ENCODE measurements around the gene SMYD2.

The SMYD2 gene, protein sequence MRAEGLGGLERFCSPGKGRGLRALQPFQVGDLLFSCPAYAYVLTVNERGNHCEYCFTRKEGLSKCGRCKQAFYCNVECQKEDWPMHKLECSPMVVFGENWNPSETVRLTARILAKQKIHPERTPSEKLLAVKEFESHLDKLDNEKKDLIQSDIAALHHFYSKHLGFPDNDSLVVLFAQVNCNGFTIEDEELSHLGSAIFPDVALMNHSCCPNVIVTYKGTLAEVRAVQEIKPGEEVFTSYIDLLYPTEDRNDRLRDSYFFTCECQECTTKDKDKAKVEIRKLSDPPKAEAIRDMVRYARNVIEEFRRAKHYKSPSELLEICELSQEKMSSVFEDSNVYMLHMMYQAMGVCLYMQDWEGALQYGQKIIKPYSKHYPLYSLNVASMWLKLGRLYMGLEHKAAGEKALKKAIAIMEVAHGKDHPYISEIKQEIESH

DNA sequence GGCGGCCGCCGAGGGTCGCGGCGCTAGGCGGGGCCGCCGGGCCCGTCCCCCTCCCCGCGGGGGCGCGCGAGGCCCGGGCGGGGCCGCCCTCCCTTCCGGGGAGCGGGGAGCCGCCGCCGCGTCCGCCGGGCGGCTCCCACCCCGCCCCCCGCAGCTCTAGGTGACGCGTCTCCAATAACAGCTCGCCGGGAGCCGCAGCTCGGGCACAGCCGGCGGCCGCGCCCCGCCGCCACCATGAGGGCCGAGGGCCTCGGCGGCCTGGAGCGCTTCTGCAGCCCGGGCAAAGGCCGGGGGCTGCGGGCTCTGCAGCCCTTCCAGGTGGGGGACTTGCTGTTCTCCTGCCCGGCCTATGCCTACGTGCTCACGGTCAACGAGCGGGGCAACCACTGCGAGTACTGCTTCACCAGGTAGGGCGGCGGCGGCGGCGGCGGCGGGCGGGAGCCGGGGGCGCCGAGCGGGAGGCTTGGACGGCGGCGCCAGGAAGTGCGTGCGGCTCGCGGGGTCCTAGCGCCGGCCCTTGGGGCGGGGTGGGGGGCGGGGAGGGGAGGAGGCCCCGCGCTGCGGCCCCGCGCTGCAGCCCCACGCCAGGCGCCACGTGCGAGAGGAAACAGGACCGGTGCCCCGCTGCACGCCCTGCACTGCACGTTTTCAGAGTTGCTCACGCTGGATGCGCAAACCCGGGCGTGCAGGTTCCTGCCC is at the start of gene SMYD2:
Gene SMYD2, plus strand, starts transcription at position 139 of the 699 bp plus-strand sequence. Its CDS starts 96 bp downstream, at position 235.
- Mint-ChIP-seq H3K27me3 (no peaks in the 10 kb centered on the region), H3K27ac (peak within 1 kb of the TSS; percentile 78), H3K4me3 (peak within 1 kb of the TSS; percentile 90), H3K36me3 (peaks cover 2% of the 10 kb centered on the region), H3K4me1 (peaks cover 28% of the 10 kb centered on the region), H3K9me3 (no peaks in the 10 kb centered on the region)
- ATAC-seq (ENCODE audit: low read depth): peak; percentile 77
- peak; percentile 45 to 62 for DNase-seq (ENCODE audit: low spot score in 2 of 2)

DNA sequence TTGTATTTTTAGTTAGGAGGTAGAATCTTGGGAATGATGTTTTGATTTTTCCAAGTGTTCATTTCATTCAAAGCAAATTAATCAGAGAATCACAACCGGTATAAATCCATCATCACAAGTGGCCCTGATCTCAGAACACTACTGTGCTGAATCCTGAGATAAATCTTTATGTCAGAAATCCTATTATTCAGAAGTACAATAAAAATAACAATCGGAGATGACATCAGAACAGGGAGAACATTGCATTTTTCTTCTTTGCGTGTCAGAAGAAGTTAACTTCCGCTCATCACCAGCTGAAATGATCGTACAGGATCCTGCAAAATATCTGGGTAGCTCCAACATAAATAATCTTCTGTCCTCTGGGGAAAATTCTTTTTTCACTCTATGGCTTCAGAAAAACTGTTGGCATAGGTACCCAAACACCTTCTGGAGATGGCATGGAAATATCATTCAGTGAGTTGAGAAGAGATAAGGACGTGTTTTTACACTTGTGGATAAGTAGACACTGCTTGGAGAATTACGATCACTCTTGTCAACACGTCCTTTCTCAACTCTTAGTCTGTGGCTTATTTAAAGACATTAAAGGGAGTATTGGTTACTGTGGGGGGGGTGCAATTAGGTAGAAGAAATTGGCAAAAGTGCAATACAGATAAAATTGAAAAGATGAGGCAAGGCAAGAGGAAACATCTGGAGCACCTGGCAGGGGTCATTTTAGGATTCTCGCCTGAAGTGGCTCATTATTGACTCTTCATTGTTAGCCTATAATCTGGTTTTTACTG is 46.9 kb upstream of the SMYD2 start:
- no peaks in the 10 kb centered on the region for H3K4me1 Mint-ChIP-seq
- ATAC-seq (ENCODE audit: low read depth) (no peak), DNase-seq (ENCODE audit: low spot score in 2 of 2) (no peak)
- no peak overlapping the region for H3K27ac Mint-ChIP-seq
- no peak overlapping the region for H3K4me3 Mint-ChIP-seq
- H3K27me3 Mint-ChIP-seq: peaks cover 6% of the 10 kb centered on the region
- no peaks in the 10 kb centered on the region for H3K9me3 Mint-ChIP-seq
- no peaks in the 10 kb centered on the region for H3K36me3 Mint-ChIP-seq

DNA sequence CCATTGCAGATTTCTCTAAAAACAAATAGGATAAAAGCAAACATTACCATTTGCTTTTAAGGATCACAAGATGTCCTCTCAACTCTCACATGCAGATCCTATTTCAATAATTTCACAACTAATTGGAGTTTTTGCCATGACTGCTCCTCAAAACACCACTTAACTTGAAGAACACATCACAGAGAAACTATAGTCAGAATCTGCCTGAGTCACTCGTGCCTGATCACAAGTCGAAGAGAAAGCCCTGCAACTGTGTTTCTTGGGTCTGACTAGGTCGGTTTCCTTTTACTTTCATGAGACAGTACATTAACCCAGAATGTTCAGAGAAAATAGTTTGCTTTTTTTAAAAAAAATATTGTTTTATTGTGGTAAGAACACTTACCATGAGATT is 46.3 kb upstream of the SMYD2 start:
- H3K27ac Mint-ChIP-seq: no peak overlapping the region
- H3K9me3 Mint-ChIP-seq: no peaks in the 10 kb centered on the region
- no peaks in the 10 kb centered on the region for H3K4me1 Mint-ChIP-seq
- H3K27me3 Mint-ChIP-seq: peaks cover 6% of the 10 kb centered on the region
- no peaks in the 10 kb centered on the region for H3K36me3 Mint-ChIP-seq
- no peak overlapping the region for H3K4me3 Mint-ChIP-seq
- DNase-seq (ENCODE audit: low spot score in 2 of 2) (no peak), ATAC-seq (ENCODE audit: low read depth) (no peak)

DNA sequence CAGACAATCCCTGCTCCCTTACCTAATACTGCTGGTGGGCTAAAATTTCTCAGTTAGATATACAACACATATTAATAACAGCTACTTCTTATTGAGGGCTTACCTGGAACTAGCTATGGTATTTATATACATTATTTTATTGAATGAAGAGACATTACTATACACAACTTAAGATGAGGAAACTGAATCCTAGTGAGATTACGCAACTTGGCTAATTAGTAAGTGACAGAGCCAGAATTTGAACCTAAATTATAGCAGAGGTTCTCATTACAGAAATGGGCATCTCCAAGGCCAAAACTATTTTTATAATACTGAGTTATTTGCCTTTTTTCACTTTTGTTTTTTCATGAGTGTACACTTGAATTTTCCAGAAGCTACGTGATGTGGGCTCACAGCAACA is 44.5 kb upstream of the SMYD2 start:
- Mint-ChIP-seq H3K36me3 (no peaks in the 10 kb centered on the region), H3K27ac (no peak overlapping the region), H3K4me1 (no peaks in the 10 kb centered on the region), H3K9me3 (no peaks in the 10 kb centered on the region), H3K27me3 (peaks cover 3% of the 10 kb centered on the region), H3K4me3 (no peak overlapping the region)
- DNase-seq (ENCODE audit: low spot score in 2 of 2) (no peak), ATAC-seq (ENCODE audit: low read depth) (no peak)

DNA sequence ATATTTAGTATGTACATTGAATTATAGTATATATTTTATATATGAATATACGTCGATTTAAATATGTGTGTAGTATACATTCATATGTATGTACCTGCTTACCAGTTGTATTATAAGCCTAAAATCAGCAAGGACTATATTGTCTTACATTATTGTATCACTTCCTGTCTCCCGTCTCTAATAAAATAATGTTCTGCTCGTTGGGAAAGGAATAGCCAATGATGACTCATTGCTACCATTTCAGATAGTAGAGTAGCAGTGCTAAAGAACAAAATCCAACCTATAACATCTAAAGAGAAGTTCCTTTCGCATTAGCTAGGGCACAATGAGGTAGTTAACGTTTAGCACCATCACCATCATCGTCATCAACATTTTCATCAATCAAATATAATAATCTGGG is 39.9 kb upstream of the SMYD2 start:
- no peaks in the 10 kb centered on the region for H3K4me1 Mint-ChIP-seq
- ATAC-seq (ENCODE audit: low read depth) (no peak), DNase-seq (ENCODE audit: low spot score in 2 of 2) (no peak)
- no peak overlapping the region for H3K4me3 Mint-ChIP-seq
- no peak overlapping the region for H3K27ac Mint-ChIP-seq
- H3K36me3 Mint-ChIP-seq: no peaks in the 10 kb centered on the region
- peaks cover 11% of the 10 kb centered on the region for H3K27me3 Mint-ChIP-seq
- H3K9me3 Mint-ChIP-seq: no peaks in the 10 kb centered on the region

DNA sequence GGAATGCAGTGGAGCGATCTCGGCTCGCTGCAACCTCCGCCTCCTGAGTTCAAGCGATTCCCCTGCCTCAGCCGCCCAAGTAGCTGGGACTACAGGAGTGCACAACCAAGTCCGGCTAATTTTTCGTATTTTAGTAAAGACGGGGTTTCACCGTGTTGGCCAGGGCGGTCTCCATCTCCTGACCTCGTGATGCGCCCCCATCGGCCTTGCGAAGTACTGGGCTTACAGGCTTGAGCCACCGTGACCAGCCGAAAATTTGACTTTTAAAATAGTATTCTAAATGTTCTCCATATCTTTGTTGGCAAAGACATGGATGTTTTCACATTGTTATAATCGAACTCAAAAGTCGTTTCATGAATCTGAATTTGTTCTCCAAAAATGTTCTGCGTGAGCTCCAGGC is 36.7 kb upstream of the SMYD2 start:
- Mint-ChIP-seq H3K27me3 (peaks cover 15% of the 10 kb centered on the region), H3K36me3 (no peaks in the 10 kb centered on the region), H3K9me3 (no peaks in the 10 kb centered on the region), H3K4me3 (no peak overlapping the region), H3K4me1 (no peaks in the 10 kb centered on the region), H3K27ac (no peak overlapping the region)
- DNase-seq (ENCODE audit: low spot score in 2 of 2): no peak
- ATAC-seq (ENCODE audit: low read depth): no peak

DNA sequence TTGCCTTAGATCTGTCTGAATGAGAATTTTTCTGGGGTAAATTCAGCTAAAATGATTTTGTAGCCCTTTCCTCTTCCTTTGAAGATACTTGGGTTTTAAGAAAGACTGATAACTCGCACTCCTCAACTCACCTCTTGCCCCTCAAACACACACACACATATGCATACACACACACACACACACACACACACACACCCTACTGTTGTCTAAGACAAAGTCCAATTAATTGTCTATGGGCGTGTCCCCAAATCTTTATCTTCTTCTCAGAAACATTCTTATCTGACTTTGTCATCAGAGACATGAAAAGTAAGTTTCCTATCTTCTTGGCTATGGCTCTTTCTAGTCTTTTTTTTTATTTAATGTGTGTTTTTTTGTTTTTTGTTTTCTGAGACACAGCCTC is 36.1 kb upstream of the SMYD2 start:
- Mint-ChIP-seq H3K36me3 (no peaks in the 10 kb centered on the region), H3K9me3 (no peaks in the 10 kb centered on the region), H3K4me3 (no peak overlapping the region), H3K27ac (no peak overlapping the region), H3K4me1 (no peaks in the 10 kb centered on the region), H3K27me3 (peaks cover 17% of the 10 kb centered on the region)
- DNase-seq (ENCODE audit: low spot score in 2 of 2) (no peak), ATAC-seq (ENCODE audit: low read depth) (no peak)

DNA sequence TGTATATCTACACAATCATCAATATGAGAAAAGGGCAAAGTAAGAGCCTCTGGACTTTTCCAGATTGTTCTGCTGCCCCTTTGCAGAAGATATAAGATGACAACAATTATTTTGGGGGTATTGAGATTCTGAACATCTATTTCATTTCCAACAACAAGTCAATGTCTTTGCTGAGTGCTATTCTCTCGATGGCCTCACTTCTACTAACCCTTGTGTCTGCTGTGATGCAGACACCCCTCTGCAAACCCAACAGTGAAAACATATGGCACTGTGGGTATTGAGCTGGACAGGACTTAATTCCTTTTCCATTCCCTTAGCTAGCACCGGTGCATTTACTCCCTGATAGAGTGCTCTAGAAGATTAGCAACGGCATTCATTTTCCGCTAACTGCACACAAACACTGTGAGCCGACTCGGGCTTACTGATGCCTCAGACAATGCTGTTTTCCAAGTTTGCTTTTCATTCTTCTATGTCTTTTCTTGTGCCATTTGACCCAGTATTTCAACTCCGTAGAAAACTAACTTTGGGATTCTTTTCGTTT is 33.4 kb upstream of the SMYD2 start:
- Mint-ChIP-seq H3K27ac (no peak overlapping the region), H3K4me3 (no peak overlapping the region), H3K36me3 (no peaks in the 10 kb centered on the region), H3K27me3 (peaks cover 15% of the 10 kb centered on the region), H3K9me3 (no peaks in the 10 kb centered on the region), H3K4me1 (no peaks in the 10 kb centered on the region)
- no peak for ATAC-seq (ENCODE audit: low read depth)
- DNase-seq (ENCODE audit: low spot score in 2 of 2): no peak

DNA sequence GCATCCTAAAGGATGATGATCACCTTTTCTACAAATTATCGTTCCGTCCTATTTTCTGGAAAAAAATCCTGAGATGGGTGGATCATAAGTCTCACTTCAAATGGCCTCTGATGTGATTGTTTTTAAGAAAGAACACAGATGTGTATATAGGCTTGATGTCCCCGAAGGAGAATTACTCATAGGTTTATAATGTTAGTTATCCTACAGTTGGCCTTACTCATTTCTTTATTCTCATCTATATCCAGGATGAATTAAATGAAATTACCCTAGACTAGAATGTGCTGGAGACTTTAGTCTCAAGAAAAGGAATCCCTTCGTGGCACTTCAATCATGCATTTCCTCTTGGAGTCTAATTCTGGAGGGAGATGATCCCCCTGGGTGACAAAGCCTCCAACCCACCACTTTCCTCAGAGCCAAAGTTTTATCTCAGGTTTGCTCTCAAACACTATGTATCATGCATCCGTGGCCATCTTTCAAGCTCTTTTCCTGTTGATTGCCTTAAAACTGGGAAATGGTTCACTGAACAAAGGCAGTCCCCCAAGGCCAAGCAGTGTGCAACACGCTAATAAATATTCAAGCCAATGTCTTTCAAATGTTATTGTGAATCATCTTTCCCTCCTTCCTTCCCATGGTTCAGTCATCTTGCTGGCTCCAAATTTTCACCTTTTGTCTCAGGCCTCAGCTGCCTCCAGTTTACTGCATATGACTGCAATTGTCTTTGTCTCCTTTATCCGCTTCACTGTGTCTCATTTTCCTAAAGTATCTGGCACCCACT is 32.5 kb upstream of the SMYD2 start:
- H3K4me1 Mint-ChIP-seq: no peaks in the 10 kb centered on the region
- ATAC-seq (ENCODE audit: low read depth): no peak
- DNase-seq (ENCODE audit: low spot score in 2 of 2): no peak
- H3K27ac Mint-ChIP-seq: no peak overlapping the region
- peaks cover 14% of the 10 kb centered on the region for H3K27me3 Mint-ChIP-seq
- no peaks in the 10 kb centered on the region for H3K36me3 Mint-ChIP-seq
- no peak overlapping the region for H3K4me3 Mint-ChIP-seq
- H3K9me3 Mint-ChIP-seq: no peaks in the 10 kb centered on the region

DNA sequence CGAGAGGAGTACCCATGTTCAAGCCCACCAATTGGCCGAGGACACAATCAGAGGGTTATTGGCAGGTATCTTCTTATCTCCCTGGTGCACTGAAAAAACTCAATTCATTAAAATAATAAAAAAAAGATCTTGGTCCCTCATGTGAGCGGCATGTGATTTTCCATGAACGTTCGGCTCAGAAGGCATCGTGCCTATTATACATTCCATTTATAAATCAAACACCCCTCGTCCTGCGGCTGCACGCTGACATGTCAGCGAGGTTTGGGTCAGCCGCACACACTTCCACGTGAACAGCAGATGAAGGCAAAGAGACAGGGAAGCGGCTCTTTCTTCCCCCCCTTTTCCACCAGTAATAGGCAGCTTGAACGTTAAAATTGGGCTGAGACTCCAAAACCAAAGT is 31.3 kb upstream of the SMYD2 start:
- DNase-seq (ENCODE audit: low spot score in 2 of 2) (no peak), ATAC-seq (ENCODE audit: low read depth) (no peak)
- Mint-ChIP-seq H3K9me3 (no peaks in the 10 kb centered on the region), H3K27me3 (peaks cover 12% of the 10 kb centered on the region), H3K4me1 (no peaks in the 10 kb centered on the region), H3K27ac (no peak overlapping the region), H3K4me3 (no peak overlapping the region), H3K36me3 (no peaks in the 10 kb centered on the region)

DNA sequence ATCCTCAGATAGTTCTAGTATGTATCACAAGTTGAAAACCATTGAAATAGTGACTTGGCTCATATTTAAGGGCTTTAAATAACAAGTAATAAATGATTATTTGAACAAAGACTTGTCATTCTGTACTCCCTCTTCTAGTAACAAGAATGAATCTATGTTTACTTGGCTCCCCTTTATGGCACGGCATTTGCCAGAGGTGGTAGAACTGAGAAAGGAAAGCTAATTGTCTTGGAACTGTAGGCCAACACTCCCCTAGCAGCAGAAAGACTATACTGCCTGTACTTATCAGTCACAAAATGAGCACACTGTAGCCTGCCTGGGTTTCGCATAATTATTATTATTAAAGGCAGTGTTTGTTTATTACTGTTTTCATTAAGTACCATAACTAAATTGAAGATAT is 29.6 kb upstream of the SMYD2 start:
- Mint-ChIP-seq H3K27me3 (peaks cover 7% of the 10 kb centered on the region), H3K9me3 (peaks cover 1% of the 10 kb centered on the region), H3K36me3 (no peaks in the 10 kb centered on the region), H3K27ac (no peak overlapping the region), H3K4me3 (no peak overlapping the region), H3K4me1 (no peaks in the 10 kb centered on the region)
- ATAC-seq (ENCODE audit: low read depth) (no peak), DNase-seq (ENCODE audit: low spot score in 2 of 2) (no peak)

DNA sequence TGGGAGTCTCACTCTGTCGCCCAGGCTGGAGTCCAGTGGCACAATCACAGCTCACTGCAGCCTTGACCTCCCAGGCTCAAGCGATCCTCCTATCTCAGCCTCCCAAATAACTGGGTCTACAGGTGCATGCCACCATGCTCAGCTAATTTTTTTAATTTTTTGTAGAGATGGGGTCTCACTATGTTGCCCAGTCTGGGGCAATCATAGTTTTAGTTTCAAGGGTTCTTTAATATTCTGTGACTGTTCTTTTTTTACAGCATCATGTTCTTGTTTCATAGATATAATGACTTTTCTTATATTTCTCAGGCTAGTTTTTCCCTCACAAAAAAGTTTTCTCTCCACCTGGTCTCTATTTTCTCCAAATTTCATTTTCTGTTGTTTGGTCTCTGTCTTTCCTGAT is 25.4 kb upstream of the SMYD2 start:
- DNase-seq (ENCODE audit: low spot score in 2 of 2) (no peak), ATAC-seq (ENCODE audit: low read depth) (no peak)
- H3K27ac Mint-ChIP-seq: no peak overlapping the region
- no peaks in the 10 kb centered on the region for H3K36me3 Mint-ChIP-seq
- peaks cover 1% of the 10 kb centered on the region for H3K9me3 Mint-ChIP-seq
- no peak overlapping the region for H3K4me3 Mint-ChIP-seq
- peaks cover 14% of the 10 kb centered on the region for H3K27me3 Mint-ChIP-seq
- H3K4me1 Mint-ChIP-seq: no peaks in the 10 kb centered on the region

DNA sequence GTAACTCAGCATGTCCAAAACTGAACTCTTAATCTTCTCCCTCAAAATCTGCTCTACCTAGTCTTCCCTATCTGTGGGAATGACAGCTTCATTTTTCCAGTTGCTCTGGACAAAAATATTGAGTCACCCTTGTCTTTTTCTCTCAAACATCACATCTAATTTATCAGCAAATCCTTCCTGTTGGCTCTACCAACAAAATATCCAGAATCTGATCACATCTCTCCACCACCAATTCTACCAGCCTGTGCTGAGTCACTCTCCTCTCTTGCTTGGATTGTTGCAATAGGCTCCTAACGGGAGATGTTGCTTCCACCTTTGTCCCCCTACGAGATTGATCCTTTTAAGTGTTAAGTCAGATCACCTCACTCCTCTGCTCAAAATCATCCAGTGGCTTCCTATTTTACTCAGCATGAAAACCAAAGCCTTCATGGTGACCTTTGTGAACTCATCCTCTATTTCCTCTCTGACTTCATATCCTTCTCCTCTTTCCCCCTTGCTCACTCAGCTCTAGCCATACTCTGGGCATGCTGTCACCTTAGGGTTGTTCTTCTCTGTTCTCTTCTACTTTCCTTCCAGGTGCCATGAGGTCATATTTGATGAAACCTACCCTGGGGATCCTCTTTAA is 21.5 kb upstream of the SMYD2 start:
- H3K27ac Mint-ChIP-seq: no peak overlapping the region
- H3K9me3 Mint-ChIP-seq: peaks cover 1% of the 10 kb centered on the region
- no peaks in the 10 kb centered on the region for H3K36me3 Mint-ChIP-seq
- H3K4me1 Mint-ChIP-seq: peaks cover 4% of the 10 kb centered on the region
- peaks cover 23% of the 10 kb centered on the region for H3K27me3 Mint-ChIP-seq
- DNase-seq (ENCODE audit: low spot score in 2 of 2): no peak
- no peak overlapping the region for H3K4me3 Mint-ChIP-seq
- ATAC-seq (ENCODE audit: low read depth): no peak
